ENCODE results near the gene VANGL2. TPM values are rescaled to one million over a fixed set of nuclear protein-coding genes. Genes with fewer than 3 reads are reported as not detected.

Gene VANGL2
- total and polyA plus RNA-seq, 5 donors from 2014 or later: 0.07 TPM; not detected in 4

GRCh38 chr1:160409486-160409885, 9.1 kb downstream of the VANGL2 start:
- no peaks in the 10 kb centered on the region for H3K4me1 ChIP-seq (ENCODE audit: control insufficient read depth, insufficient read depth, low read length, poor library complexity, severe bottlenecking)
- H3K4me3 Mint-ChIP-seq: no peak overlapping the region
- H3K36me3 Mint-ChIP-seq: no peaks in the 10 kb centered on the region
- no peak overlapping the region for H3K27ac Mint-ChIP-seq
- no peaks in the 10 kb centered on the region for H3K36me3 ChIP-seq (ENCODE audit: control insufficient read depth, insufficient read depth, low read length)
- no peak overlapping the region for H3K27ac ChIP-seq (ENCODE audit: insufficient read depth, low read length, poor library complexity, severe bottlenecking)
- ATAC-seq (ENCODE audit: low read depth in 2 of 2) (no peak), DNase-seq (no peak)
- H3K4me1 Mint-ChIP-seq: no peaks in the 10 kb centered on the region
- H3K27me3 ChIP-seq (ENCODE audit: control insufficient read depth, insufficient read depth, low read length): no peaks in the 10 kb centered on the region
- no peaks in the 10 kb centered on the region for H3K9me3 ChIP-seq (ENCODE audit: control insufficient read depth in 2 of 2, low read length in 2 of 2)
- H3K27me3 Mint-ChIP-seq: peaks cover 8% of the 10 kb centered on the region
- no peak overlapping the region for H3K4me3 ChIP-seq (ENCODE audit: low read depth, low read length)
- H3K9me3 Mint-ChIP-seq: peaks cover 0 to 4% (median 0%) of the 10 kb centered on the region in 7 donors

DNA sequence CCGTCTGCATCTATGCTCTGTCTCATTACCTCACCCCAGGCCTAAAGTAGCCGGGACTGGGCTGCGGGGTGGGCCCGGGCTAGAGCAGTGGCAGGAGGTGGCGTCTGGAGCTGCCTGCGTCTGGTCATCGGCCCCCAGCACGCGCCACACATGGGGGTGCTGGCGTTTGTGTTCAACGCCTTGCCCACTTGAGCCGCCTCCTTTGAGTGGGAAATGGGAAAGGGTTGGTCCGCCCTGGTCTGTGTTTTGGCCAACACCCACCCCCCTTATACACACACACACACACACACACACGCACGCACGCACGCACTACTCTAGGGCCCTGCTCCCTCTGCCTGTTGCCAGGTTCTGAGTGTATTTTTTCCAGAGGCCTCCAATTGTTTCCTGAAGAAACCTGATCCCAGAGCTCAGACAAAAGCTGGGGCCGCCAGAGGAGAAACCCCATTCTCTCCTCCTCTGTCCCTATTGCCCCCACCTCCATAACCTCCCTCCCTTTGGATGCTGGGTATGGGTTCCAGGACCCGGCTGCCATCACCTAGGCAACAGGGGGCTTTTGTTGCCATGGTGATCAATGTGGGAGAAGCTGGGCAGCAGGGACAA, 10.1 kb downstream of the VANGL2 start:
- H3K27me3 Mint-ChIP-seq: peaks cover 5% of the 10 kb centered on the region
- Histone ChIP-seq H3K4me1 (ENCODE audit: control insufficient read depth, insufficient read depth, low read length, poor library complexity, severe bottlenecking) (no peaks in the 10 kb centered on the region), H3K4me3 (ENCODE audit: low read depth, low read length) (no peak overlapping the region), H3K9me3 (ENCODE audit: control insufficient read depth in 2 of 2, low read length in 2 of 2) (no peaks in the 10 kb centered on the region), H3K27ac (ENCODE audit: insufficient read depth, low read length, poor library complexity, severe bottlenecking) (no peak overlapping the region), H3K36me3 (ENCODE audit: control insufficient read depth, insufficient read depth, low read length) (no peaks in the 10 kb centered on the region), H3K27me3 (ENCODE audit: control insufficient read depth, insufficient read depth, low read length) (no peaks in the 10 kb centered on the region)
- H3K36me3 Mint-ChIP-seq: no peaks in the 10 kb centered on the region
- DNase-seq (no peak), ATAC-seq (ENCODE audit: low read depth in 2 of 2) (no peak)
- no peak overlapping the region for H3K27ac Mint-ChIP-seq
- H3K4me3 Mint-ChIP-seq: no peak overlapping the region
- peaks cover 0 to 4% (median 0%) of the 10 kb centered on the region in 7 donors for H3K9me3 Mint-ChIP-seq
- no peaks in the 10 kb centered on the region for H3K4me1 Mint-ChIP-seq

DNA sequence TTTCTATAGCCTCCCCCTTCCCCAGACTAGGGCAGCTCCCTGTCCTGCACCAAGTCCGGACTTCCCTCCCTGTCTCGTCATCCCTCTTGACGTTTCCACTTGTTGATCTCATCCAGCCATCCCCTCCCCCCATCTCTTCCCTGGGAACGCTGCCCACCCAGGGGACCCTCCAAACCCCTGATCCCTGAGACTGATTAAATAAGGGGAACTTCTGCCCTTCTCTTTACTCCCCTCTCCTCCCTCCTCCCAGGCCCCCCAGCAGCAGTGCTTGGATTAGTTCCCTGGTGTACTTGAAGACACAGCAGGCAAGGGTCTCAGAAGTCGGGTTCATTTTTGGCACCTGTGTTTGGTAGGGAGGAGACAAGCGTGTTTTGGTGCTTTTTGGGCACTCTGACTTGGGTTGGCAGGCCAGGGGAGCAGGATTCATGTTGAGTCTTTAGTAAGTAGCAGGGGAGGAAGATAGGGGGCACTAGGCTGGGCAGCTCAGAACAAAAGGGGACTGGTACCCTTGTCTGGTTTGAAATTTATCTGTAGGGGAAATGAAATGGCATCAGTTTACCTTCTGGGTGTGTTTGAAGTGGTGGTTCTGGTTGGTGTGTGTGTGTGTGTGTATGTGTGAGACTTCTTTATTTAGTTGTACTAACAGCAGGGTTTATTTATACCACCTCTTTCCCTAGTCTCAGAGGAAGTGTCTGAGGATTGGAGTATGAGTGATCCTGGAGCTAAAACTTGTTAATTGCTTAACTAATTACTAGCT, 11.1 kb downstream of the VANGL2 start:
- Mint-ChIP-seq H3K9me3 (peaks cover 0 to 4% (median 0%) of the 10 kb centered on the region in 7 donors), H3K27ac (peak overlapping the region in 1 of 3 donors; percentile 65), H3K4me1 (no peaks in the 10 kb centered on the region), H3K27me3 (peaks cover 5% of the 10 kb centered on the region), H3K36me3 (no peaks in the 10 kb centered on the region), H3K4me3 (no peak overlapping the region)
- Histone ChIP-seq H3K9me3 (ENCODE audit: control insufficient read depth in 2 of 2, low read length in 2 of 2) (no peaks in the 10 kb centered on the region), H3K27ac (ENCODE audit: insufficient read depth, low read length, poor library complexity, severe bottlenecking) (no peak overlapping the region), H3K4me3 (ENCODE audit: low read depth, low read length) (no peak overlapping the region), H3K27me3 (ENCODE audit: control insufficient read depth, insufficient read depth, low read length) (no peaks in the 10 kb centered on the region), H3K36me3 (ENCODE audit: control insufficient read depth, insufficient read depth, low read length) (no peaks in the 10 kb centered on the region), H3K4me1 (ENCODE audit: control insufficient read depth, insufficient read depth, low read length, poor library complexity, severe bottlenecking) (no peaks in the 10 kb centered on the region)
- DNase-seq: no peak
- no peak for ATAC-seq (ENCODE audit: low read depth in 2 of 2)

GRCh38 chr1:160412028-160412362, 11.6 kb downstream of the VANGL2 start:
- no peaks in the 10 kb centered on the region for H3K27me3 ChIP-seq (ENCODE audit: control insufficient read depth, insufficient read depth, low read length)
- no peaks in the 10 kb centered on the region for H3K9me3 ChIP-seq (ENCODE audit: control insufficient read depth in 2 of 2, low read length in 2 of 2)
- no peak overlapping the region for H3K27ac ChIP-seq (ENCODE audit: insufficient read depth, low read length, poor library complexity, severe bottlenecking)
- no peaks in the 10 kb centered on the region for H3K36me3 ChIP-seq (ENCODE audit: control insufficient read depth, insufficient read depth, low read length)
- Mint-ChIP-seq H3K27me3 (peaks cover 5% of the 10 kb centered on the region), H3K27ac (no peak overlapping the region), H3K4me3 (no peak overlapping the region), H3K4me1 (no peaks in the 10 kb centered on the region), H3K36me3 (no peaks in the 10 kb centered on the region), H3K9me3 (peaks cover 0 to 4% (median 0%) of the 10 kb centered on the region in 7 donors)
- ATAC-seq (ENCODE audit: low read depth in 2 of 2) (no peak), DNase-seq (no peak)
- no peak overlapping the region for H3K4me3 ChIP-seq (ENCODE audit: low read depth, low read length)
- no peaks in the 10 kb centered on the region for H3K4me1 ChIP-seq (ENCODE audit: control insufficient read depth, insufficient read depth, low read length, poor library complexity, severe bottlenecking)

GRCh38 chr1:160413716-160414115, 13.4 kb downstream of the VANGL2 start:
- ATAC-seq (ENCODE audit: low read depth in 2 of 2) (no peak), DNase-seq (no peak)
- peaks cover 14% of the 10 kb centered on the region for H3K27me3 Mint-ChIP-seq
- H3K27ac ChIP-seq (ENCODE audit: insufficient read depth, low read length, poor library complexity, severe bottlenecking): no peak overlapping the region
- no peaks in the 10 kb centered on the region for H3K4me1 Mint-ChIP-seq
- no peaks in the 10 kb centered on the region for H3K27me3 ChIP-seq (ENCODE audit: control insufficient read depth, insufficient read depth, low read length)
- H3K9me3 Mint-ChIP-seq: peaks cover 0 to 4% (median 0%) of the 10 kb centered on the region in 7 donors
- no peak overlapping the region for H3K4me3 Mint-ChIP-seq
- H3K36me3 Mint-ChIP-seq: no peaks in the 10 kb centered on the region
- H3K4me1 ChIP-seq (ENCODE audit: control insufficient read depth, insufficient read depth, low read length, poor library complexity, severe bottlenecking): no peaks in the 10 kb centered on the region
- peak overlapping the region in 1 of 3 donors; percentile 7 for H3K27ac Mint-ChIP-seq
- H3K9me3 ChIP-seq (ENCODE audit: control insufficient read depth in 2 of 2, low read length in 2 of 2): no peaks in the 10 kb centered on the region
- no peak overlapping the region for H3K4me3 ChIP-seq (ENCODE audit: low read depth, low read length)
- H3K36me3 ChIP-seq (ENCODE audit: control insufficient read depth, insufficient read depth, low read length): no peaks in the 10 kb centered on the region

- no peak for ATAC-seq (ENCODE audit: low read depth in 2 of 2)
- H3K4me3 Mint-ChIP-seq: no peak overlapping the region
- H3K4me1 ChIP-seq (ENCODE audit: control insufficient read depth, insufficient read depth, low read length, poor library complexity, severe bottlenecking): no peaks in the 10 kb centered on the region
Measured at GRCh38 chr1:160414881-160415280, 14.5 kb downstream of the VANGL2 start.

GRCh38 chr1:160415696-160416290, 15.4 kb downstream of the VANGL2 start:
- no peak for ATAC-seq (ENCODE audit: low read depth in 2 of 2)
- H3K27ac Mint-ChIP-seq: no peak overlapping the region
- H3K4me3 Mint-ChIP-seq: no peak overlapping the region
- peaks cover 22% of the 10 kb centered on the region for H3K27me3 Mint-ChIP-seq
- Histone ChIP-seq H3K4me1 (ENCODE audit: control insufficient read depth, insufficient read depth, low read length, poor library complexity, severe bottlenecking) (no peaks in the 10 kb centered on the region), H3K27ac (ENCODE audit: insufficient read depth, low read length, poor library complexity, severe bottlenecking) (no peak overlapping the region), H3K36me3 (ENCODE audit: control insufficient read depth, insufficient read depth, low read length) (no peaks in the 10 kb centered on the region), H3K9me3 (ENCODE audit: control insufficient read depth in 2 of 2, low read length in 2 of 2) (no peaks in the 10 kb centered on the region), H3K4me3 (ENCODE audit: low read depth, low read length) (no peak overlapping the region), H3K27me3 (ENCODE audit: control insufficient read depth, insufficient read depth, low read length) (no peaks in the 10 kb centered on the region)
- no peak for DNase-seq
- H3K9me3 Mint-ChIP-seq: peaks cover 0 to 4% (median 0%) of the 10 kb centered on the region in 7 donors
- no peaks in the 10 kb centered on the region for H3K36me3 Mint-ChIP-seq
- peaks cover 0 to 2% (median 0%) of the 10 kb centered on the region in 4 donors for H3K4me1 Mint-ChIP-seq

More at GRCh38 chr1:160414881-160415280, 14.5 kb downstream of the VANGL2 start:
- no peaks in the 10 kb centered on the region for H3K4me1 Mint-ChIP-seq
- H3K27me3 Mint-ChIP-seq: peaks cover 14% of the 10 kb centered on the region
- Histone ChIP-seq H3K27me3 (ENCODE audit: control insufficient read depth, insufficient read depth, low read length) (no peaks in the 10 kb centered on the region), H3K4me3 (ENCODE audit: low read depth, low read length) (no peak overlapping the region), H3K9me3 (ENCODE audit: control insufficient read depth in 2 of 2, low read length in 2 of 2) (no peaks in the 10 kb centered on the region), H3K27ac (ENCODE audit: insufficient read depth, low read length, poor library complexity, severe bottlenecking) (no peak overlapping the region), H3K36me3 (ENCODE audit: control insufficient read depth, insufficient read depth, low read length) (no peaks in the 10 kb centered on the region)
- peaks cover 0 to 4% (median 0%) of the 10 kb centered on the region in 7 donors for H3K9me3 Mint-ChIP-seq
- H3K27ac Mint-ChIP-seq: no peak overlapping the region
- H3K36me3 Mint-ChIP-seq: no peaks in the 10 kb centered on the region
- DNase-seq: no peak

Measured in CD4-positive, CD25-positive, alpha-beta regulatory T cell (primary cell).